OCI-M2 (cell line): ENCODE data around the gene MAML3.

Experiments used
- DNase-seq: peaks from one replicate; lab custom pipeline; 2025; ENCODE audit not compliant: unreplicated experiment; lab: John Stamatoyannopoulos, UW

MAML3 gene

GRCh38 chr4:139738846-139739613, 415.0 kb downstream of the MAML3 start:
- no peak for DNase-seq

GRCh38 chr4:139736661-139737060, 417.3 kb downstream of the MAML3 start:
- no peak for DNase-seq

GRCh38 chr4:139736274-139736660, 417.7 kb downstream of the MAML3 start:
- no peak for DNase-seq

- no peak for DNase-seq
These were observed 418.4 kb downstream of the MAML3 start for GRCh38 chr4:139735381-139736273.

GRCh38 chr4:139734875-139735380, 419.1 kb downstream of the MAML3 start:
- no peak for DNase-seq

- no peak for DNase-seq
These were observed 419.6 kb downstream of the MAML3 start for GRCh38 chr4:139734201-139734874.

GRCh38 chr4:139732991-139733570, 420.9 kb downstream of the MAML3 start:
- peak; percentile 43 for DNase-seq

GRCh38 chr4:139728840-139729239, 425.1 kb downstream of the MAML3 start:
- DNase-seq = no peak

- no peak for DNase-seq
These were observed 425.8 kb downstream of the MAML3 start for GRCh38 chr4:139728146-139728545.

- DNase-seq = no peak
These were observed 427.4 kb downstream of the MAML3 start for GRCh38 chr4:139726615-139727014.

GRCh38 chr4:139725236-139725635, 428.7 kb downstream of the MAML3 start:
- no peak for DNase-seq

- no peak for DNase-seq
These were observed 432.2 kb downstream of the MAML3 start for GRCh38 chr4:139721789-139722188.

GRCh38 chr4:139720806-139721205, 433.2 kb downstream of the MAML3 start:
- no peak for DNase-seq

GRCh38 chr4:139719381-139720101, 434.4 kb downstream of the MAML3 start:
- no peak for DNase-seq

GRCh38 chr4:139718833-139719232, 435.2 kb downstream of the MAML3 start:
- DNase-seq = no peak

GRCh38 chr4:139718358-139718757, 435.6 kb downstream of the MAML3 start:
- DNase-seq = no peak

GRCh38 chr4:139715746-139716391, 438.1 kb downstream of the MAML3 start:
- DNase-seq = no peak

GRCh38 chr4:139712882-139713281, 441.1 kb downstream of the MAML3 start:
- DNase-seq = no peak

- no peak for DNase-seq
These were observed 442.5 kb downstream of the MAML3 start for GRCh38 chr4:139711461-139711860.

- no peak for DNase-seq
These were observed 443.9 kb downstream of the MAML3 start for GRCh38 chr4:139710073-139710472.
